IMR-90 (cell line): ENCODE results near the gene SIT1. TPM values are rescaled to one million over a fixed set of nuclear protein-coding genes. Genes with fewer than 3 reads are reported as not detected.

Experiments used
- ATAC-seq: fragments of 200-7000 bp; cut with Tn5 transposase; 2 replicates; pipeline ENCODE4 v1.9.1; 2020; ENCODE audit warnings: low read depth, mild to moderate bottlenecking, moderate library complexity
- BruUV-seq: library from RNA; stranded (reverse); fragments of 400-500 nt; replicated peaks from 2 replicates; lab custom pipeline; 2021; lab: Mats Ljungman, UMichigan
- CTCF ChIA-PET: fragments of 300-600 bp; formaldehyde crosslinking; extraction: SDS; loops from one replicate; lab custom pipeline; 2021; ENCODE audit warnings: antibody characterized with exemption; lab: Yijun Ruan, JAX
- POLR2A ChIA-PET: fragments of 300-600 bp; sonication (Branson Sonifier 250); formaldehyde crosslinking; loops from one replicate; lab custom pipeline; 2022; ENCODE audit warnings: antibody characterized with exemption; ENCODE audit not compliant: unreplicated experiment; lab: Charles Lee
- DNase-seq: peaks from one replicate; pipeline ENCODE4 v3.0.0; 2013
- H2AFZ ChIP-seq: replicated peaks from 2 replicates; pipeline ENCODE3; 2013; ENCODE audit warnings: low read length, mild to moderate bottlenecking; ENCODE audit not compliant: poor library complexity
- H2AK5ac ChIP-seq: 2 replicates; pipeline ENCODE4 v1.6.1; 2013; ENCODE audit warnings: low read depth, low read length, inconsistent platforms
- H2AK9ac ChIP-seq: replicated peaks from 2 replicates; pipeline ENCODE3; 2013; ENCODE audit warnings: mild to moderate bottlenecking, low read depth, low read length, moderate library complexity; ENCODE audit not compliant: poor library complexity
- H2BK120ac ChIP-seq: 2 replicates; pipeline ENCODE4 v1.6.1; 2013; ENCODE audit warnings: low read depth, low read length, inconsistent platforms
- H2BK15ac ChIP-seq: 3 replicates; pipeline ENCODE4 v1.6.1; 2013; ENCODE audit warnings: low read depth, low read length, inconsistent platforms
- H2BK20ac ChIP-seq: 2 replicates; pipeline ENCODE4 v1.6.1; 2013; ENCODE audit warnings: low read depth, mild to moderate bottlenecking, inconsistent platforms, low read length, moderate library complexity
- H2BK5ac ChIP-seq: 2 replicates; pipeline ENCODE4 v1.6.1; 2013; ENCODE audit warnings: mild to moderate bottlenecking, low read depth, low read length, inconsistent platforms; ENCODE audit not compliant: poor library complexity, severe bottlenecking
- H3K14ac ChIP-seq: replicated peaks from 2 replicates; pipeline ENCODE4 v1.6.1; 2013; ENCODE audit warnings: low read depth, low read length, inconsistent platforms
- H3K18ac ChIP-seq: 2 replicates; pipeline ENCODE4 v1.6.1; 2013; ENCODE audit warnings: low read depth, low read length, control low read depth
- H3K23ac ChIP-seq: 2 replicates; pipeline ENCODE4 v1.6.1; 2013; ENCODE audit warnings: low read depth, low read length, inconsistent platforms
- H3K27ac ChIP-seq: 2 replicates; pipeline ENCODE4 v1.5.1; 2013; ENCODE audit warnings: mild to moderate bottlenecking, control low read depth, low read length; ENCODE audit not compliant: insufficient read depth
- H3K27me3 ChIP-seq: 2 replicates; pipeline ENCODE4 v1.6.1; 2013; ENCODE audit warnings: low read length; ENCODE audit not compliant: control insufficient read depth, insufficient read depth
- H3K36me3 ChIP-seq: 2 replicates; pipeline ENCODE4 v1.6.1; 2013; ENCODE audit warnings: low read length, mixed read lengths; ENCODE audit not compliant: control insufficient read depth, insufficient read depth
- H3K4ac ChIP-seq: 2 replicates; pipeline ENCODE4 v1.6.1; 2013; ENCODE audit warnings: low read depth, low read length, inconsistent platforms
- H3K4me1 ChIP-seq: 2 replicates; pipeline ENCODE4 v1.6.1; 2013; ENCODE audit warnings: low read length, mixed read lengths; ENCODE audit not compliant: control insufficient read depth, insufficient read depth
- H3K4me2 ChIP-seq: 2 replicates; pipeline ENCODE4 v1.6.1; 2013; ENCODE audit warnings: low read depth, mild to moderate bottlenecking, control low read depth, low read length, moderate library complexity
- H3K4me3 ChIP-seq: 2 replicates; pipeline ENCODE4 v1.5.1; 2013; ENCODE audit warnings: low read depth, mild to moderate bottlenecking, control low read depth, low read length, moderate library complexity; ENCODE audit not compliant: insufficient read depth
- H3K56ac ChIP-seq: 2 replicates; pipeline ENCODE4 v1.6.1; 2013; ENCODE audit warnings: low read length, inconsistent platforms; ENCODE audit not compliant: insufficient read depth; ENCODE audit errors: extremely low read depth
- H3K79me1 ChIP-seq, 2 experiments: 2 replicates each; pipeline ENCODE4 v1.6.1; 2013; ENCODE audit warnings: low read length in 2 of 2, inconsistent platforms in 1 of 2, low read depth in 1 of 2
- H3K9ac ChIP-seq: 2 replicates; pipeline ENCODE4 v1.6.1; 2013; ENCODE audit warnings: low read depth, low read length, control low read depth
- H3K9me1 ChIP-seq: 2 replicates; pipeline ENCODE4 v1.6.1; 2013; ENCODE audit warnings: low read length, inconsistent platforms; ENCODE audit not compliant: insufficient read depth
- H3K9me3 ChIP-seq: 2 replicates; pipeline ENCODE4 v1.6.1; 2013; ENCODE audit warnings: low read length; ENCODE audit not compliant: control insufficient read depth, insufficient read depth
- H4K20me1 ChIP-seq: 2 replicates; pipeline ENCODE4 v1.6.1; 2013; ENCODE audit warnings: low read length, inconsistent platforms; ENCODE audit not compliant: insufficient read depth
- H4K5ac ChIP-seq: 2 replicates; pipeline ENCODE4 v1.6.1; 2013; ENCODE audit warnings: mild to moderate bottlenecking, low read depth, low read length, control low read depth
- H4K8ac ChIP-seq, 2 experiments: 2 replicates each; pipeline ENCODE4 v1.6.1; 2013; ENCODE audit warnings: low read depth in 2 of 2, low read length in 2 of 2, control low read depth in 1 of 2, inconsistent platforms in 1 of 2
- H4K91ac ChIP-seq: 2 replicates; pipeline ENCODE4 v1.6.1; 2013; ENCODE audit warnings: low read depth, low read length, inconsistent platforms; ENCODE audit not compliant: insufficient read depth
- BHLHE40 ChIP-seq: fragments of 150-350 bp; IDR thresholded peaks from 2 replicates; pipeline ENCODE4 v1.6.1; 2016; ENCODE audit warnings: mild to moderate bottlenecking, low read depth, low read length
- CEBPB ChIP-seq: IDR thresholded peaks from 2 replicates; pipeline ENCODE4 v1.6.1; 2012; ENCODE audit warnings: low read depth, low read length, improper control_type of control experiment
- CHD1 ChIP-seq: IDR thresholded peaks from 2 replicates; pipeline ENCODE4 v1.6.1; 2012; ENCODE audit warnings: low read depth, low read length, improper control_type of control experiment
- CTCF ChIP-seq: conservative IDR thresholded peaks from 2 replicates; pipeline ENCODE4 v1.5.1; 2012; ENCODE audit warnings: mild to moderate bottlenecking, low read depth, low read length, improper control_type of control experiment
- ELK1 ChIP-seq: fragments of 150-350 bp; IDR thresholded peaks from 2 replicates; pipeline ENCODE4 v1.6.1; 2016; ENCODE audit warnings: low read depth, mild to moderate bottlenecking, low read length, moderate library complexity, borderline replicate concordance
- FOS ChIP-seq: fragments of 150-350 bp; IDR thresholded peaks from 2 replicates; pipeline ENCODE4 v1.6.1; 2016; ENCODE audit warnings: low read depth, low read length
- MAFK ChIP-seq: IDR thresholded peaks from 2 replicates; pipeline ENCODE4 v1.6.1; 2012; ENCODE audit warnings: low read depth, low read length, improper control_type of control experiment
- MAZ ChIP-seq: IDR thresholded peaks from 2 replicates; pipeline ENCODE4 v1.6.1; 2012; ENCODE audit warnings: low read depth, mild to moderate bottlenecking, low read length, improper control_type of control experiment, moderate library complexity, borderline replicate concordance
- MXI1 ChIP-seq: IDR thresholded peaks from 2 replicates; pipeline ENCODE4 v1.6.1; 2012; ENCODE audit warnings: low read depth, mild to moderate bottlenecking, low read length, moderate library complexity, borderline replicate concordance
- NFE2L2 ChIP-seq: fragments of 150-350 bp; IDR thresholded peaks from 2 replicates; pipeline ENCODE4 v1.6.1; 2016; ENCODE audit warnings: low read depth, mild to moderate bottlenecking, low read length
- POLR2A ChIP-seq: IDR thresholded peaks from 2 replicates; pipeline ENCODE4 v1.6.1; 2012; ENCODE audit warnings: mild to moderate bottlenecking, low read depth, low read length
- RAD21 ChIP-seq: IDR thresholded peaks from 2 replicates; pipeline ENCODE4 v1.6.1; 2012; ENCODE audit warnings: low read length, improper control_type of control experiment
- RCOR1 ChIP-seq: IDR thresholded peaks from 2 replicates; pipeline ENCODE4 v1.6.1; 2012; ENCODE audit warnings: mild to moderate bottlenecking, low read length, improper control_type of control experiment; ENCODE audit not compliant: insufficient replicate concordance
- RFX5 ChIP-seq: IDR thresholded peaks from 2 replicates; pipeline ENCODE4 v1.8.0; 2012; ENCODE audit warnings: low read depth, mild to moderate bottlenecking, low read length, moderate library complexity
- SMC3 ChIP-seq: fragments of 150-350 bp; IDR thresholded peaks from 2 replicates; pipeline ENCODE4 v1.6.1; 2016; ENCODE audit warnings: low read depth, mild to moderate bottlenecking, antibody characterized with exemption, low read length, moderate library complexity
- USF2 ChIP-seq: fragments of 150-350 bp; IDR thresholded peaks from 2 replicates; pipeline ENCODE4 v1.6.1; 2017; ENCODE audit warnings: mild to moderate bottlenecking, antibody characterized with exemption, low read length, low read depth
- WGBS, 2 experiments: methylation state at CpG; one replicate each; pipeline versions ENCODE4 v1.1.5 to v1.1.7; 2013; ENCODE audit warnings: missing lambda C conversion rate in 2 of 2; ENCODE audit not compliant: insufficient read length in 1 of 2; ENCODE audit errors: extremely low coverage in 2 of 2; 5-methylcytosine and 5-hydroxymethylcytosine counted together
- dilution Hi-C: fragments of 300-500 bp; cut with HindIII; formaldehyde crosslinking; loops from one replicate; pipeline ENCODE4 v1.14.3; 2018; ENCODE audit warnings: low sequenced_read_pairs; ENCODE audit not compliant: unreplicated experiment
- in situ Hi-C: fragments of 300-500 bp; cut with MboI; formaldehyde crosslinking; loops from 3 replicates; pipeline ENCODE4 v1.14.3; 2019; ENCODE audit warnings: low sequenced_read_pairs, inconsistent platforms, mixed read lengths
- intact Hi-C: fragments of 100-400 bp; cut with micrococcal nuclease; formaldehyde crosslinking; loops from 2 replicates; pipeline ENCODE4 v1.10.0; 2022
- polyA plus RNA-seq, 3 experiments: library from polyadenylated mRNA; depleted of rRNA; stranded (reverse); fragments of >200 nt; gene quantifications; 2 replicates each; pipeline ENCODE4 v1.2.3, GENCODE V29; 2012; ENCODE audit warnings: low replicate concordance in 1 of 3
- total RNA-seq: library from RNA; depleted of rRNA; stranded (reverse); fragments of >200 nt; gene quantifications from 2 replicates; pipeline ENCODE4 v1.2.3, GENCODE V29; 2012

Gene SIT1
- total and polyA plus RNA-seq, 2 of the 4 experiments (the other 2 are of a cell fraction), result not detected

GRCh38 chr9:35682051-35682450 lies 31.3 kb upstream of the SIT1 start:
- Histone ChIP-seq H3K56ac (no peak overlapping the region), H3K4me3 (no peak overlapping the region), H3K27ac (peak overlapping the region; percentile 47), H3K36me3 (peaks cover 53% of the 10 kb centered on the region), H3K23ac (no peak overlapping the region), H3K18ac (no peak overlapping the region), H2BK20ac (no peak overlapping the region), H2AK9ac (peak overlapping the region; percentile 17), H4K20me1 (peaks cover 72% of the 10 kb centered on the region), H3K27me3 (no peaks in the 10 kb centered on the region), H3K4me2 (no peak overlapping the region; the same call in 1 of the 2 replicates), H3K79me1 (peaks cover 13 to 70% of the 10 kb centered on the region in 2 experiments), H4K8ac (peak overlapping the region in 1 of 2 experiments; percentile 12; a peak in 1 of 4 replicates), H2BK120ac (no peak overlapping the region), H3K9me1 (peaks cover 53% of the 10 kb centered on the region), H3K14ac (peak overlapping the region; percentile 53; the same call in 1 of the 2 replicates), H3K9me3 (no peaks in the 10 kb centered on the region), H4K91ac (peak overlapping the region; percentile 5; the same call in 1 of the 2 replicates), H3K9ac (peak overlapping the region; percentile 23; the same call in 1 of the 2 replicates), H3K4ac (peak overlapping the region; percentile 69), H2AFZ (peak overlapping the region; percentile 25), H2AK5ac (peak overlapping the region; percentile 14; the same call in 1 of the 2 replicates), H3K4me1 (peaks cover 55% of the 10 kb centered on the region), H2BK15ac (no peak overlapping the region), H2BK5ac (peak overlapping the region; percentile 82), H4K5ac (no peak overlapping the region; the same call in 1 of the 2 replicates)
- dilution Hi-C loops, result no loop called here
- POLR2A ChIA-PET, result interaction anchor here (1.3 kb wide), 1 partner anchor 21 kb away, joined by 3 read pairs; no protein-coding TSS in a partner anchor
- no peak for DNase-seq
- BruUV-seq, result no TSS peak
- 82% methylated on average over 3 of the region's 6 CpGs; no CpG with 5 or more reads in 1 of the 2 experiments for WGBS, 2 experiments
- intact Hi-C loops, result loop anchor here (10.0 kb wide), 1 partner anchor 77 kb away; the partner anchor contains the start of gene TESK1
- peak; percentile 0; the same call in 1 of the 2 replicates for ATAC-seq
- CTCF ChIA-PET, result no interaction called here
- TF ChIP-seq RAD21 (no peak), NFE2L2 (no peak), USF2 (no peak), CHD1 (no peak), RCOR1 (no peak), RFX5 (no peak), MAZ (no peak), BHLHE40 (no peak), FOS (no peak), CEBPB (no peak), ELK1 (no peak), MAFK (no peak), SMC3 (no peak), CTCF (no peak), MXI1 (no peak), POLR2A (no peak)
- in situ Hi-C loops, result no loop called here
